ENCODE results near the gene ABHD16B. TPM values are rescaled to one million over a fixed set of nuclear protein-coding genes. Genes with fewer than 3 reads are reported as not detected.

The ABHD16B gene
- total and polyA plus RNA-seq, 2 of the 13 experiments (the other 11 are each of a cell fraction or from before 2014, with no cell fraction given) = not detected

GRCh38 chr20:63863021-63863797 is 1.9 kb downstream of the ABHD16B start (continued):
- TF ChIP-seq MIXL1 (CRISPR knock-in tag; IDR thresholded peaks at IDR 0.05) = no peak
- TF ChIP-seq RBM39 (IDR thresholded peaks at IDR 0.05; ENCODE audit: low read depth, low read length, poor library complexity, severe bottlenecking) = no peak
- no peak for TF ChIP-seq EHMT2 (IDR thresholded peaks at IDR 0.05; ENCODE audit: borderline replicate concordance, low read depth, low read length)
- TF ChIP-seq, protein P1, sequence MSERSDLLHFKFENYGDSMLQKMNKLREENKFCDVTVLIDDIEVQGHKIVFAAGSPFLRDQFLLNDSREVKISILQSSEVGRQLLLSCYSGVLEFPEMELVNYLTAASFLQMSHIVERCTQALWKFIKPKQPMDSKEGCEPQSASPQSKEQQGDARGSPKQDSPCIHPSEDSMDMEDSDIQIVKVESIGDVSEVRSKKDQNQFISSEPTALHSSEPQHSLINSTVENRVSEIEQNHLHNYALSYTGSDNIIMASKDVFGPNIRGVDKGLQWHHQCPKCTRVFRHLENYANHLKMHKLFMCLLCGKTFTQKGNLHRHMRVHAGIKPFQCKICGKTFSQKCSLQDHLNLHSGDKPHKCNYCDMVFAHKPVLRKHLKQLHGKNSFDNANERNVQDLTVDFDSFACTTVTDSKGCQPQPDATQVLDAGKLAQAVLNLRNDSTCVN (CRISPR knock-in tag; IDR thresholded peaks at IDR 0.05; ENCODE audit: borderline replicate concordance) = no peak
- TF ChIP-seq YEATS2 (CRISPR knock-in tag; IDR thresholded peaks at IDR 0.05; ENCODE audit: borderline replicate concordance) = no peak
- TF ChIP-seq ZNF772 (CRISPR knock-in tag; IDR thresholded peaks at IDR 0.05) = no peak
- TF ChIP-seq ZSCAN31 (CRISPR knock-in tag; IDR thresholded peaks at IDR 0.05; ENCODE audit: low read depth) = no peak
- no peak for TF ChIP-seq ZNF503 (CRISPR knock-in tag; IDR thresholded peaks at IDR 0.05)
- TF ChIP-seq, protein P2, sequence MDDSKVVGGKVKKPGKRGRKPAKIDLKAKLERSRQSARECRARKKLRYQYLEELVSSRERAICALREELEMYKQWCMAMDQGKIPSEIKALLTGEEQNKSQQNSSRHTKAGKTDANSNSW (CRISPR knock-in tag; IDR thresholded peaks at IDR 0.05; ENCODE audit: borderline replicate concordance) = no peak
- no peak for TF ChIP-seq ZKSCAN5 (CRISPR knock-in tag; IDR thresholded peaks at IDR 0.05)
- 0 out of 2 replicates have a peak, but pooled peaks have one; percentile 34 for TF ChIP-seq THAP9 (CRISPR knock-in tag; IDR thresholded peaks at IDR 0.05; ENCODE audit: borderline replicate concordance)
- no peak for TF ChIP-seq SMARCC2 (IDR thresholded peaks at IDR 0.05)
- no peak for TF ChIP-seq CCAR2 (optimal IDR thresholded peaks at IDR 0.05; ENCODE audit: low read depth, low read length)
- 0 out of 2 replicates have a peak, but pooled peaks have one; percentile 41 for TF ChIP-seq ZNF264 (CRISPR knock-in tag; IDR thresholded peaks at IDR 0.05)
- peak; percentile 64 for TF ChIP-seq HNF4G (IDR thresholded peaks at IDR 0.05; ENCODE audit: borderline replicate concordance, low read depth, low read length)
- TF ChIP-seq HNF4G (CRISPR knock-in tag; IDR thresholded peaks at IDR 0.05; ENCODE audit: borderline replicate concordance, low read depth) = no peak; the same call in 1 of the 2 replicates
- TF ChIP-seq, protein P3, sequence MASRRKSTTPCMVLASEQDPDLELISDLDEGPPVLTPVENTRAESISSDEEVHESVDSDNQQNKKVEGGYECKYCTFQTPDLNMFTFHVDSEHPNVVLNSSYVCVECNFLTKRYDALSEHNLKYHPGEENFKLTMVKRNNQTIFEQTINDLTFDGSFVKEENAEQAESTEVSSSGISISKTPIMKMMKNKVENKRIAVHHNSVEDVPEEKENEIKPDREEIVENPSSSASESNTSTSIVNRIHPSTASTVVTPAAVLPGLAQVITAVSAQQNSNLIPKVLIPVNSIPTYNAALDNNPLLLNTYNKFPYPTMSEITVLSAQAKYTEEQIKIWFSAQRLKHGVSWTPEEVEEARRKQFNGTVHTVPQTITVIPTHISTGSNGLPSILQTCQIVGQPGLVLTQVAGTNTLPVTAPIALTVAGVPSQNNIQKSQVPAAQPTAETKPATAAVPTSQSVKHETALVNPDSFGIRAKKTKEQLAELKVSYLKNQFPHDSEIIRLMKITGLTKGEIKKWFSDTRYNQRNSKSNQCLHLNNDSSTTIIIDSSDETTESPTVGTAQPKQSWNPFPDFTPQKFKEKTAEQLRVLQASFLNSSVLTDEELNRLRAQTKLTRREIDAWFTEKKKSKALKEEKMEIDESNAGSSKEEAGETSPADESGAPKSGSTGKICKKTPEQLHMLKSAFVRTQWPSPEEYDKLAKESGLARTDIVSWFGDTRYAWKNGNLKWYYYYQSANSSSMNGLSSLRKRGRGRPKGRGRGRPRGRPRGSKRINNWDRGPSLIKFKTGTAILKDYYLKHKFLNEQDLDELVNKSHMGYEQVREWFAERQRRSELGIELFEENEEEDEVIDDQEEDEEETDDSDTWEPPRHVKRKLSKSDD (CRISPR knock-in tag; IDR thresholded peaks at IDR 0.05; ENCODE audit: low read depth) = peak; percentile 66; the same call in 1 of the 2 replicates
- TF ChIP-seq SP2 (CRISPR knock-in tag; IDR thresholded peaks at IDR 0.05) = no peak
- 0 out of 2 replicates have a peak, but pooled peaks have one; percentile 22 for TF ChIP-seq CHCHD3 (CRISPR knock-in tag; IDR thresholded peaks at IDR 0.05)

Measured in HepG2 (cell line).